Right hindlimb (tissue), 1 donor: Measurements from ENCODE around the gene PHF20.
"Not testable (repeated sequence)": the region's sequence is repeated elsewhere in the genome, so short reads cannot be mapped to it uniquely, and the experiment has no call there.

Source experiments
- DNase-seq: peaks from one replicate; pipeline ENCODE4 v3.0.0-alpha.2; 2018

Gene PHF20

DNA sequence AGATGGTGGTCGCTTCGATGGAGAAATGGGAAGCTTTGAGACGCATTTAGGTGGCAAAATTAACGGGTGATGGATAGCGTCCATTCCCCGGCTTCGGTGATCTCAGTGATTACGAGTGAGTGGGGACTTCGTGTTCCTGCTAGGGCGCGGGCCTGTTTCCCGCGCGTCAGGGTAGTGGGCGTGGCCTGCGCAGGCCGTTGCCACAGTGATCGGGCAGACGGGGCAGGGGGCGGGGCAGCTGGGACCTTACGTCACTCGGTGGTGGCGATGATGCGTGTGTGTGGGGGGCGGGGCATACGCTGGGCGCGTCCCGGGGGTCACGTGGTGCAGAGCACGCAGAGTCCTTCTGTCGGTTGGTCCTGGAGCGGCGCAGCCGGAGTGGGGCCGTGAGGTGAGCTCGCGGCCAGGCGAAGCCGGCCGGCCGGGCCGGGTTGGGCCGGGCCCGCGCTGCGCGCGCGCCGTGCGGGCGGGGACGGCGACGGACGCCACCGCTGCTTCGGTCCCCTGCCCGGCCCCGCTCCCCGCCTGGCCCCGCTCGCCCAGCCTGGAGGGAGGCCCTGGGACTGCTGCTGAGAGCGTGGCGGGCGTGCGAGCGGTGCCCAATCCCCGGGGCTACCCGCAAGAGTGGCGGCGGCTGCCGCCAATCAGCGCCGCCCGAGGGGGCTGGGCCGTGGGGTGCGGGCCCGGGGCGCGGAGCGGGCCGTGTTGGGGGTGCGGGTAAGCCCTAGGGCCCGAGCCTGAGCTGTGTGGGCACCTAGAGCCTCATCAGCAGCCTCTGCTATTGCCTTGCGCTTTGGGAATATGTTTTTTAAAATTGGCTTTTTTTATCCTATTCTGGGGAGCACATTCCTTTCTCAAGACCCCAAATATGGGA, at the start of gene PHF20:
Gene PHF20, plus strand, starts transcription at position 327 of the 874 bp plus-strand sequence. CDS start 29,508 bp downstream, outside the sequence.
- DNase-seq: peak; percentile 99

DNA sequence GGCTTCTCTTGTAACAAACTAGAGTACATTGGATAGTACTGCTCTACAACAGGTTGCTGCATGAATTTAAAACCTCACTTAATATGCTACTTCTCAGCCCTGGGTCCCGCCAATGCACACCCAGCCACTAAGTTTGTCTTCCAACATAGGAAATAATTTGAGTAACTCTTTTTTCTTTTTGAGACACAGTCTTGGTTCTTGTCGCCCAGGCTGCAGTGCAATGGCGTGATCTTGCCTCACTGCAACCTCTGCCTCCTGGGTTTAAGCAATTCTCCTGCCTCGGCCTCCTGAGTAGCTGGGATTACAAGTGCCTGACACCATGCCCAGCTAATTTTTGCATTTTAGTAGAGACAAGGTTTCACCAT, 48.6 kb upstream of the PHF20 start:
- not testable (repeated sequence) for DNase-seq

DNA sequence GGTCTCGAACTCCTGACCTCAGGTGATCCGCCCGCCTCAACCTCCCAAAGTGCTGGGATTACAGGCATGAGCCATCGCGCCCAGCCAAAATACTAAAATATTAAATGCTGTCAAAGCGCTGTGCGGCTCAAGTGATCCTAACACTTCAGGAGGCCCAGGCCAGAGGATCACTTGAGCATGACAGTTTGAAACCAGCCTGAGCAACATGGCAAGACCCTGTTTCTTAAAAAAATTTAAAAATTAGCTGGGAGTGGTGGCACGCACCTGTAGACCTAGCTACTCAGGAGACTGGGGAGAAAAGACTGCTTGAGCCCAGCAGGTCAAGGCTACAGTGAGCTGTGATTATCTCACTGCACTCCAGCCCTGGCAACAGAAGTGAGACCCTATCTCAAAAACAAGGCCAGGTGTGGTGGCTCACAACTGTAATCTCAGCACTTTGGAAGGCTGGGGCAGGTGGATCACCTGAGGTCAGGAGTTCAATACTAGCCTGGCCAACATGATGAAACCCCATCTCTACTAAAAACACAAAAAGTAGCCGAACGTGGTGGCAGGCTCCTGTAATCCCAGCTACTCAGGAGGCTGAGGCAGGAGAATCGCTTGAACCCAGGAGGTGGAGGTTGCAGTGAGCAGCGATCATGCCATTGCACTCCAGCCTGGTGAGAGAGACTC, 48.0 kb upstream of the PHF20 start:
- not testable (repeated sequence) for DNase-seq

DNA sequence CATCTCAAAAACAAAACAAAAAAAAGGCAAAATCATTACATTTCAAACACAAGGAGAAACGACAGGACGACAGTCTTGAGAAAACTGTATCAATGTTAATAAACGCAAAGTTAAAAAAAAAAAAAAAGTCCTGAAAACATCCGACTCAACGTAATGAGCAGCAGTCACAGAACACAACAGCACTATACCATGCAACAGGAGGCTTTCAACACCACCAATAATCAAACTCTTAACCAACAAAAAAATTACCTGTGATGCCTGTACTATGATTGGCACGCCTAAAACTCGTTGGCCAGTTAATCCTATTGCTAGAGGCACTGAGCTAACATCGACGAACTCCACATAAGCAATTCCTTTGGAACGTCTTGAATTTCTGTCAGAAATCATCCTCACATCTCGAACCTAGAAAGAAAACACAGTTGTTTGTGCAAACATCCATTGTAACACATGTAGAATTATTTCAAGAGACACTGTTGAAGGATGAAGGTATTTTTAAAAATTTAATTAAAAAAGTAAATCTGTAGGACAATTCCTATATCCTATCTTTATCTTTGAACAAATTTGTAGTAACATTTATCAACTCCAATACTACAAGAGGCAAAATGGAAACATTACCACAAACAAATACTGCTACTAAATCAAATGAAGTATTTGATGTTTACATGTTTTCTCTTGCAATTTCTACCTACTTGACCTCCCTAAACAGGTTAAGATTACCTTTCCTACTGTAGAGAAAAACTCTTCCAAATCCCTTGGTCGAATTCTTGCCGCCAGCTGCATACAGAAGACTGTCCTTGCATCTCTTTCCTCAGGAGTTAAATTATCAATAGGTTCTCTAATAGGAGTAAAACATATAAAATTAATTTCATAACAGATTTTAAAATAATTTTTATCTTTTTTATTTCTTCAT, 47.2 kb upstream of the PHF20 start:
- DNase-seq: no peak

DNA sequence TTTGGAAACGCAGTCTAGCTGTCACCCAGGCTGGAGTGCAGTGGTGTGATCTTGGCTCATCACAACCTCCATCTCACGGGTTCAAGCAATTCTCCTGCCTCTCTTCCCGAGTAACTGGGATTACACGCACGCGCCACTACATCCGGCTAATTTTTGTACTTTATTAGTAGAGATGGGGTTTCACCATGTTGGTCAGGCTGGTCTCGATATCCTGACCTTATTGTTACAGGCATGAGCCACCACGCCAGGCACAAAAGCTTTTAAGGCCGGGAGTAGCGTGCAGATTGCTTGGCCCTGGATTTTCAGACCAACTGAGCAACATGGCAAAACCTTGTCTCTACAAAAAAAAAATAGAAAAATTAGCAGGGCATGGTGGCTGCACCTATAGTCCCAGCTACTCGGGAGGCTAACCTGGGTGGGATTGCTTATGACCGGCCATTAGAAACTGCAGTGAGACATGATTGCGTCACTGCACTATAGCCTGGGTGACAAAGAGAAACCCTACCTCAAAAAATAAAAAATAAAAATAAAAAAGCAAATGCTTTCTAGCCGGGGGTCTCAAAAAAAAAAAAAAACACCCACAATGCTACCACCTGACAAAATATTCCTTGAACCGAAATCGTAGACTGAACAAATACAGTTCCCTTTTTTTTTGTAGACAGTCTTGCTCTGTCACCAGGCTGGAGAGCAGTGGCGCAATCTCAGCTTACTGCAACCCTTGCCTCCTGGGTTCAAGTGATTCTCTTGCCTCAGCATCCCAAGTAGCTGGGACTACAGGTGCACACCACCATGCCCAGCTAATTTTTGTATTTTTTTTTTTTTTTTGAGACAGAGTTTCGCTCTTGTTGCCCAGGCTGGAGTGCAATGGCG, 44.7 kb upstream of the PHF20 start:
- DNase-seq: no peak

DNA sequence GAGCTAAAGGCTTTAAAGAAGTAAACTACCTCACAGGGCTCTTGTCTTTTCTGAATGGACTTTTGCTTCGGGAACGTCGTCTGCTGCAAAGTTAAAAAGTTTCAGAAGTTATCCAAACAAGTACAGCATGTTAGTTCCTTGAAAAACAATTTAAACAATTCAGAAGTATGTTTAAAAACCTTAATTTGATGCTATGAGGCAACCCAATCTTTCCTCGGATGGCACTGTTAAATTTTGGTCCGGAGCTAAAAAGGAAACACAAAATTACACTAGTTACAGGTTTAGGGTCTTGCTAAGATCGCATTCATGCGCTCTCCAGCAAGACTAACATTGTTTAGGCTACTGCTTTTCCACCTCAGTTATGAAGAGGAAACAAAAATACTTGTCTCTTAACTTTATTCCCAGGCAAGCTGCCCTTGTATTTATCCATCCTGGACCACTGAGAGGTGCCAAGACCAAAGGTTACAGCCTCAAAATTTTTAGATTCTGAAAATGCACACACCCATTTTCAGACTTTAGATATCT, 42.5 kb upstream of the PHF20 start:
- no peak for DNase-seq

DNA sequence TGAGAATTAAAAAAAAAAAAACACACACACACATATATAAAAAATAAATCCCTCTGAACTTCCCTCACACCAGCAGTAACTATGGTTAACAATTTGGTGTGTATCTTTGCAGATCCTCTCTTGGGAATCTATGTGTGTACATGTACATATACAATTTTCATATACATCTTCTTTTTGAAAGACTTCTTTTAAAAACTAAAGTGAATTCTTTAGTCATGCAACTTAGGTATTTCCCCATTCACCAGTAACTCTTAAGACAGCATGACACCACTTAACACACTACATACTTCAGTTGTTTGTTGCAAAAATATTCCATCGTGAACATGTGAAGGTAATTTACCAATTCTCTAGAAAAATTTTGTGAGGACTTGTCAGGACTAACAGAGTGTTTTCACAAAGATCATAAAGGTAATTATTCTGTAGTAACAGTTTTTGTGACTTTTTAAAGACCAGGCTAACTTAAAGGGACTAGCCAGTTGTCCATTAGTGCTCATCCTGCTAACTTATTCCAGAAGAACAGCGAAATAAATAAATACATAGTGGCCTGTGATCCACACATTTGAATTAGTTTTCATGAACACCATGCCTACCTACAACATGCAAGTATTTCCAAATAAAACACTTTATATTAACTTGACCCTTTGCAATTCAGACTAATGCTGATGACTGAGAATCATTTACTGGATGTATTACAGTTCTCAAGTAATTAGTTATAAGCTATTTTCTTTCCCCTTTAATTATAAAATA, 41.8 kb upstream of the PHF20 start:
- DNase-seq: no peak

DNA sequence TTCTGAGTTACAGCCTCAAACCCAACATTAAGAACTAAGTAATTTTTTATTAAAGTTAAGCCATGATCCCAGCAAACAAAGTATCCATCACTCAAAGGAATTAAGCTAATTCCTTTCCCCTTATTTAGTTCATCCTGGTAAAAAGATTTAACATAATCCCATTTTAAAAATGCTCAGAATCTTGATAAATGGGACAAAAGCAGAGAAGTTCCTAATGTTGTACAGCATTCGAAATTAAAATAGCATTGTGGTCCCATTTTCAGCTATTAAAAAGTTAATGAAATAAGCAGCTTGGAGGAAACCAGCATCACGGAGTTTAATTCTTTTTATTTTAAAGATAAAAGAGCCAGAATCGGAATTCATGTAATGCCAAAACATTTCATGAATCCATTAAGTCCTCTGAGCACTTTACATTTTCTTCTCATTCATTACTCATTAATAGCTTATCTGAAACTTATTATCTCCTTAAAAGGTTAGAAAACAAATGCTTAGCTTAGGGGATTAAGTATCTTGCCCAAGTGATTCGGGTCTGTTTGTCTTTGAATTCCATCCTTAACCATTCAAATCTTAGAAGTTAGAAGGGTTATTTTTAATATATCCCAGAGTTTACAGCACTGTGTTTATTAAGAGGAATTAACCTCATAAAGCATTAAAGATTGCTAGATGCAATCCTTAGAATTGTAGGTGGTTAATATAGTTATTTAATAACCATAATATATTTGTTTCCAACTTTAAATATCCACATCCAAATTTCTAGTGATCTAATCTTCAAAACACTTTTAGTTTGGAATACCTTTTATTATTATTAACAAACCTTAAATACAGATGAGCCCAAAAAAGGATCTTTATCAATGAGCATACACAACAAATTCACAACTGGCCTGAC, 41.0 kb upstream of the PHF20 start:
- DNase-seq: no peak

DNA sequence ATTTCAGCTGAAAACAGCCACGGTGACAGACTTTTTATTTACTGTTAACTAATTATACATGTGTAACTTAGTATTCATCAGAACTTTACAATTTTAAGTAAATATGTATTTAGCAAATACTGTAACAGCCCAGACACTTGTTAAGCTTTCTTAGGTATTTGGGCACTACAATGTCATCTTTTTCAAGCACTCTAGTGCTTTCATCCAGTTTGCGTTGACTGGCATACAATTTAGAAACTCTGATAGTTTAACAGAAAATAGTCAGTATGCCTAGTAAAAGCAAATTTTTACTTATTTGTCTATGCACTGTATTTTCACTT, 40.4 kb upstream of the PHF20 start:
- DNase-seq: no peak

DNA sequence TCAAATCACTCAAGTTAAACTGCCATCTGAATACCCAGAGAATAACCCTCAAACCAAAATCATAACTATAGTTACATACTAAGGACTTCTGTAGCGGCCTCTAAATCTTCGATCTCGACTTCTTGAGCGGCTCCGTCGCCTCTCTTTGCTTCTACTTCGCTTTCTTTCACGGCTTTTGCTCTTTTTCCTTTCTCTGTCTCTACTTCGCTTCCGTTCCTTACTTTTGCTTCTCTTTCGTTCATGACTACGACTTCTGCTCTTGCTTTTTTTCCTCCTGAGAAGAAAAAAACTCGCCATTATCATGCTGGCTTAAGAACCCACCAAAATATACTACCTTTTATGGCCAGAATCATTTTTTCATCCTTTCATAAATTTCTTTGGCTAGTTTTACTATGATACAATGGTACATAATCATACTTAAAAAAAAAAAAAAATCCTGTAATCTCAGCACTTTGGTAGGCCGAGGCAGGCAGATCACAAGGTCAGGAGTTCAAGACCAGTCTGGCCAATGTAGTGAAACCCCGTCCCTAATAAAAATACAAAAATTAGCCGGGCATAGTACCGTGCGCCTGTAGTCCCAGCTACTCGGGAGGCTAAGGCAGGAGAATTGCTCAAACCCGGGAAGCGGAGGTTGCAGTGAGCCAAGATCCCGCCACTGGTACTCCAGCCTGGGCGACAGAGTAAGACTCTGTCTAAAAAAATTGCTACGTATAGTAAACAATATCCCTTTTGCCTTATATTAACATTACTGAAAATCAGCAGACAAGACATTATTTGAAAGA, 39.8 kb upstream of the PHF20 start:
- DNase-seq: no peak

DNA sequence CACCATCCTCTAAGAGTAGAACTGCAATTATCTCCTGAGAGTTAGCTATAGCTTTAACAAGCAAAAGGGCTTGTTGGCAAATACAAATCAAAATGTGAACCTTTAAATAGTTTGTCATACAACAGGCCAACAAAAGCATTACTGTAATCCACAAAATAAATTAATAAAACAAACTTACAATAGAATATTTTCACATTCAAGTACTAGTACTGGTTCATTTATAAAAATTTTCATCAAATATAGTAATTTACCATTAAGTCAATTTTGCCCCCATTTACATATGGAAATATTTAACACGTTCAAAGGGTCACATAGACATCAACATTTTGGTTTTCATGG, 39.2 kb upstream of the PHF20 start:
- no peak for DNase-seq

DNA sequence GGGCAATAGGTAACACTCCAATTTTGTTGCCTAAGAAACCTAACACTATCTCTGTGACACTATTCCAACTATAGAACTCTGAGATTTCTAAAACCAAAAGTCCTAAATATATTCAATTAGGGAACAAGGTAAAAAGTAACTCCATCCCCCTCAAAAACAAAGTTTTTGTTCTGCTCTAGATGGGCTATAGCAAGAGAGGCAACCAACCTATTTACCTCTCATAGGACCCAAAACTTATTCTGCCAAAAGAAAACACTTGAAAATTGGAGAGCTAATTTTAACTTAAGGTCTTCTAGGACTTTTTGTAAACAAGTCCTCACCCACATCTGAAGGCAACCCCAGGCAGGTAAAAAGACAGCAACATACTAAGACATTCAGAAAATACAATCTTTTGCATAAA, 37.4 kb upstream of the PHF20 start:
- DNase-seq: no peak

DNA sequence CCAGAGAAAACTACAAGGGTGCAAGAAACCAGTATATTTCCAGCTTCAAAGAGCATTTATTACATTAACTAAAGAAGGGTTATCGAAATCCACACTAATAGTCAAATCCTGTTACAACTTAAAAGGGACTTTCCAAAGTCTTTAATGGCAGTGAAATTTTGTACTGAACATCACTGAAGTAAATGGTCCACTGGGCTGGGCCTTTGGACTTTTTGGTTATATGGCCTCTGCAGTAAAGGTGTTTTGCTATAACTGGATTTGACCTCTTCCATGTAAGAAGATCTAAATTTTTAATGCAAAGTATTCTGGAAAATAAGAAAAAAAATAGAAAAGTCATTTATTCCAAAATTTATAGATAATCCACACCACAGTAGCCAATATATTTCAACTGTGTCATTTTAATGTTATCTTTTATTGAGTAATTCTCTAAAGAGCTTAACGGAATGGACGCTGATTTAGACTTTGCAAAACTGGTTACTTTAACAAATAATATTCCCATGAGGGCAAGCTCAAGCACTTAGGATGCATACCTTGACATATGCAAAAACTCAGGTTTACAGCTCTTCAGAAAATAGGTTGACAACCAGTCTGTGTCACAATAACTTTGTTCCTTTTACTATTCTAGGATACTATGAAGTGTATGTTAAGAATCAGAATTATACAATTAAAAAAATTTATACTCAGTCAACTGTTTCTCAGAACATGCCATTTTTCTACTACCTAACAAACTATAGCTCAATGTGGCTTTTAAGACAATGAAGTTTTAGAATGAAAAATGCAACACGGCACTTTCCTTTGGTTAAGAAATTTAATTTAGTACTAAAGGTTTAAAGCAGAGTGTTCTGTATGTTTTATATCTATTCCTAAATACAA, 36.8 kb upstream of the PHF20 start:
- DNase-seq: no peak

DNA sequence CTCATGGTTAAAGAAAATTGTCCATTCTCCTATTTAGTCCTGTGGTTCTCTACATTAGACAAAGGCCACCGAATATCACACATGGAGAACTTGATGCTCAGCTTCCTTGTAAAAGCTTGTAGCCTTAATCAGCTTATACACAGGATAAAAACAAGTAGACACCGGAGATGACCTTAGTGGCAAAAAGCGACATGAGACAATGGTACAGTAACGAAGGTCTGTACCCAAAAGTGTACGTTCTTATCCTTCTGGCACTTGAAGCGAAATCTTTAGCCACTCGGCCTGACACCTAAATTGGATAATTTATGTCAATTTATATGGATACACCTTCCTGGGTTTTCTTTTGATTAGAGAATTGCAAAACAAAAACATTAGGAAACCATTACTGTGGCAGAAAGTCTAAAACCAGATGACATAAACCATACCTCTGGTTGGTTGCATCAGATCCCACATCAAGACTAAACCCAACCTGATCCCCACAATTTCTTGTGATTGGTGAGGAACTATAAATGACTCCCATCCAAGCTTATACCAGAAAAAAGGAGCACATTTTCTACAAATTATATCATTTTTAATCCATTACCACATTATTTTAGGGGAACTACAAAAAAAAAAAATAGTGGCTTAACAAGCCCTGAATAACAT, 35.9 kb upstream of the PHF20 start:
- no peak for DNase-seq

DNA sequence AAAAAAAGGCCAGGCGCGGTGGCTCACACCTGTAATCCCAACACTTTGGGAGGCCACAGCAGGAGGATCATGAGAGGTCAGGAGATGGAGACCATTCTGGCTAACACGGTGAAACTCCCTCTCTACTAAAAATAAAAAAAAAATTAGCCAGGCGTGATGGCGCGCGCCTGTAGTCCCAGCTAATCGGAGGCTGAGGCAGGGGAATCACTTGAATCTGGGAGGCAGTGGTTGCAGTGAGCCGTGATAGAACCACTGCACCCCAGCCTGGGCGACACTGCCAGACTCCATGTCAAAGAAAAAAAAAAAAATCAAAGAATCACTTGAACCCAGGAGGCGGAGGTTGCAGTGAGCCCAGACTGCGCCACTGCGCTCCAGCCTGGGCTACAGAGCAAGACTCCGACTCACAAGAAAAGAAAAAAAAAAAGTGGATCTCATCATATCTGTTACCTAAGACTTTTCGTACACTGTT, 33.9 kb upstream of the PHF20 start:
- DNase-seq: no peak

DNA sequence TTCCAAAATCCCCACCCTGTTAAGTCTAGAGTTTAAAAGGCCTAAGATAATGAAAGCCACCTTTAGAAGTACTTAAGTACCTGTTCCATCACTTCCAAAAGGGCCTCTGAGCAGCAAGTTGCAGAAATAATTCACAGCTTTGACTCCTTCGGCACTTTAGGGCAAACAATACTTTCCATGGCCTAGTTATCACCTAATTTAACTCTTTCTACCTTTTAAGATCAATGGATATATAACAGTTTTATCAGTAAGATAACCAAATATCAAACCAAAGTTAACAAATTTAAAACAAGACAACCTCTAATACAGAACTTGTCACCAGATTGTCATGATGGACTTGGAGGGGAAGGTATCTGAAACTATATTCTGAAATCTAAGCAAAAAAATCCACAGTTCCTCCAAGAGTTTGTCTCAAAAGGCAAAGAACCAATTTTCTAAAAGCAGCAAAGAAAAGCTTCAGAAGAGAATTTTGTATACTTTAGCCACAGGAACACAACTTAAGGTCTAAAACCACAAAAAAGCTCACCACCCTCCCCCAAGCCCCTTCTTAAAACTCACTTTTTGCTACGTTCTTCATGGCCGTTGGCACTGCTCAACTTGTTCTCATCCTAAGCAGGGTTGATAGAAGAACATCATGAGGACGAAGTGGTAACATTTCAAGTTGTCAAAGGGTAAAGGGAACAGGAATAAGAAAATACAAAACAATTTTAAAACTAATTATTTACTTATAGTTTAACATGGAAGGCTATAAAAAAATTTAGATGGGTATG, 33.2 kb upstream of the PHF20 start:
- DNase-seq: no peak
